ENCODE data around the gene BHLHA15.

- TF ChIP-seq POLR2A (IDR thresholded peaks at IDR 0.05; ENCODE audit: low read length) (no peak), GATA1 (IDR thresholded peaks at IDR 0.05; ENCODE audit: low read depth, low read length) (no peak)
These were observed 31.1 kb downstream of the BHLHA15 start for GRCh38 chr7:98242342-98242741.
